DMS153 treated with DMSO at 0.1 percent for 48 hours (cell line): ENCODE data around the gene TSPAN4.

Source experiments
- DNase-seq: peaks from one replicate; lab custom pipeline; 2025; ENCODE audit not compliant: unreplicated experiment; lab: John Stamatoyannopoulos, UW

TSPAN4 gene

GRCh38 chr11:905952-906351 is 63.3 kb downstream of the TSPAN4 start:
- no peak for DNase-seq

GRCh38 chr11:907668-908067 is 65.0 kb downstream of the TSPAN4 start:
- no peak for DNase-seq

GRCh38 chr11:908273-908672 is 65.6 kb downstream of the TSPAN4 start:
- no peak for DNase-seq

- DNase-seq: no peak
These were observed 66.8 kb downstream of the TSPAN4 start for GRCh38 chr11:909406-909805.

- DNase-seq: no peak
These were observed 67.5 kb downstream of the TSPAN4 start for GRCh38 chr11:910044-910588.

GRCh38 chr11:910589-911030 is 68.0 kb downstream of the TSPAN4 start, which contains the start of gene CHID1:
Gene CHID1 (minus strand): TSS chr11:910810. CDS start chr11:904816, 5,994 bp downstream.
- peak; percentile 56 for DNase-seq

- DNase-seq: no peak
These were observed 68.6 kb downstream of the TSPAN4 start for GRCh38 chr11:911031-911889.

- DNase-seq: no peak
These were observed 69.2 kb downstream of the TSPAN4 start for GRCh38 chr11:911890-912219.

GRCh38 chr11:912266-912665 is 69.6 kb downstream of the TSPAN4 start:
- no peak for DNase-seq

- DNase-seq: no peak
These were observed 70.4 kb downstream of the TSPAN4 start for GRCh38 chr11:913043-913442.

GRCh38 chr11:914204-914603 is 71.6 kb downstream of the TSPAN4 start:
- DNase-seq: no peak

GRCh38 chr11:914747-915501 is 72.3 kb downstream of the TSPAN4 start:
- no peak for DNase-seq
